Neutrophil (primary cell): ENCODE results near the gene ISG15.
"Not testable (repeated sequence)": the region's sequence is repeated elsewhere in the genome, so short reads cannot be mapped to it uniquely, and the experiment has no call there.

ENCODE experiments used
- H3K27ac ChIP-seq: fragments of 200-600 bp; sonication (generic); 2 replicates; pipeline ENCODE4 v1.5.1; 2016; ENCODE audit warnings: mild to moderate bottlenecking, moderate library complexity
- H3K27me3 ChIP-seq: fragments of 200-600 bp; sonication (generic); 2 replicates; pipeline ENCODE4 v1.6.0; 2016; ENCODE audit warnings: mild to moderate bottlenecking
- H3K36me3 ChIP-seq: fragments of 200-600 bp; sonication (generic); 2 replicates; pipeline ENCODE4 v1.5.1; 2017
- H3K4me1 ChIP-seq, 2 experiments: fragments of 200-600 bp in 1 of 2; sonication (generic) in 1 of 2; 1 replicate in 1 of 2; 2 replicates in 1 of 2; pipeline versions ENCODE4 v1.5.1 to v1.6.1; 2013 to 2016; ENCODE audit warnings: low read depth in 1 of 2, low read length in 1 of 2, mild to moderate bottlenecking in 1 of 2, moderate library complexity in 1 of 2; ENCODE audit not compliant: control insufficient read depth in 1 of 2, insufficient read depth in 1 of 2
- H3K4me3 ChIP-seq, 2 experiments: fragments of 200-600 bp in 1 of 2; sonication (generic) in 1 of 2; 1 replicate in 1 of 2; 2 replicates in 1 of 2; pipeline ENCODE4 v1.5.1; 2013 to 2016; ENCODE audit warnings: low read depth in 1 of 2, low read length in 1 of 2, mild to moderate bottlenecking in 1 of 2, moderate library complexity in 1 of 2
- H3K9me3 ChIP-seq: fragments of 200-600 bp; sonication (generic); 2 replicates; pipeline ENCODE4 v1.5.1; 2016
- TF ChIP-seq, protein P1 (sequence below): fragments of 200-600 bp; sonication (generic); IDR thresholded peaks from 2 replicates; pipeline ENCODE4 v1.5.1; 2016; ENCODE audit warnings: antibody characterized with exemption

ISG15 gene

DNA sequence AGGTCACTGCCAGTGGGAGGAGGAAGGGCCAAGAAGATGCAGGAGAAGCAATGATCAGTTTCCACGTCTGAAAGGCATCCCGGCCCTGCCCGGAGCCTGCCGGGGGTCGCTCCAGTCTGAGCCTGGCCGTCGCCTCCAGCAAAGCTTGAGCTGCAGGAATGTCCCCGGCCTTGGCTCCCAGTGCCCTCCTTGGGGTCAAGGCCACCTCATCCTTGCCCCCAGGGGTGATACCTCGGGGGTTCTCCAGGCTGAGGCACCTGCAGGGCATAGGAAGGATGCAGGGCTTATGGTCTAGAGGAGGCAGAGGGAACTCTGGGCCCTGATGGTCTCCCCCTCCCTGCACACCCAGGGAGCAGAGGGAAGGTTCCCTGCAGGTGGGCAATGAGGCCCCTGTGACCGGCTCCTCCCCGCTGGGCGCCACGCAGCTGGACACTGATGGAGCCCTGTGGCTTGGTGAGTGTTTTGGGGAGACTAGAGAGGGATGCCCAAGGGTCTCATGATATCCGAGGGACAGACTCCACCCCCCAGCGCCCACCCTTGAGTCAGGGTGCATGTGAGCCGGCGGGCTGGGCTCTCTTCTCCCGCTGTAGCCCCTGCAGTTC, 40.9 kb downstream of the ISG15 start:
- TF ChIP-seq, protein P1, sequence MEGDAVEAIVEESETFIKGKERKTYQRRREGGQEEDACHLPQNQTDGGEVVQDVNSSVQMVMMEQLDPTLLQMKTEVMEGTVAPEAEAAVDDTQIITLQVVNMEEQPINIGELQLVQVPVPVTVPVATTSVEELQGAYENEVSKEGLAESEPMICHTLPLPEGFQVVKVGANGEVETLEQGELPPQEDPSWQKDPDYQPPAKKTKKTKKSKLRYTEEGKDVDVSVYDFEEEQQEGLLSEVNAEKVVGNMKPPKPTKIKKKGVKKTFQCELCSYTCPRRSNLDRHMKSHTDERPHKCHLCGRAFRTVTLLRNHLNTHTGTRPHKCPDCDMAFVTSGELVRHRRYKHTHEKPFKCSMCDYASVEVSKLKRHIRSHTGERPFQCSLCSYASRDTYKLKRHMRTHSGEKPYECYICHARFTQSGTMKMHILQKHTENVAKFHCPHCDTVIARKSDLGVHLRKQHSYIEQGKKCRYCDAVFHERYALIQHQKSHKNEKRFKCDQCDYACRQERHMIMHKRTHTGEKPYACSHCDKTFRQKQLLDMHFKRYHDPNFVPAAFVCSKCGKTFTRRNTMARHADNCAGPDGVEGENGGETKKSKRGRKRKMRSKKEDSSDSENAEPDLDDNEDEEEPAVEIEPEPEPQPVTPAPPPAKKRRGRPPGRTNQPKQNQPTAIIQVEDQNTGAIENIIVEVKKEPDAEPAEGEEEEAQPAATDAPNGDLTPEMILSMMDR = no peak
- H3K27me3 ChIP-seq = peaks cover 34% of the 10 kb centered on the region
- peaks cover 0 to 2% of the 10 kb centered on the region in 2 experiments for H3K4me1 ChIP-seq
- no peaks in the 10 kb centered on the region for H3K9me3 ChIP-seq
- H3K36me3 ChIP-seq = no peaks in the 10 kb centered on the region
- no peak overlapping the region for H3K27ac ChIP-seq
- H3K4me3 ChIP-seq = no peak overlapping the region

DNA sequence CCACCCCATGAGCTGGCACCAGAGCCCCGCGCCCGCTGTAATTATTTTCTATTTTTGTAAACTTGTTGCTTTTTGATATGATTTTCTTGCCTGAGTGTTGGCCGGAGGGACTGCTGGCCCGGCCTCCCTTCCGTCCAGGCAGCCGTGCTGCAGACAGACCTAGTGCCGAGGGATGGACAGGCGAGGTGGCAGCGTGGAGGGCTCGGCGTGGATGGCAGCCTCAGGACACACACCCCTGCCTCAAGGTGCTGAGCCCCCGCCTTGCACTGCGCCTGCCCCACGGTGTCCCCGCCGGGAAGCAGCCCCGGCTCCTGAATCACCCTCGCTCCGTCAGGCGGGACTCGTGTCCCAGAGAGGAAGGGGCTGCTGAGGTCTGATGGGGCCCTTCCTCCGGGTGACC, 41.7 kb downstream of the ISG15 start:
- peaks cover 41% of the 10 kb centered on the region for H3K27me3 ChIP-seq
- H3K27ac ChIP-seq = no peak overlapping the region
- H3K36me3 ChIP-seq = no peaks in the 10 kb centered on the region
- H3K9me3 ChIP-seq = no peaks in the 10 kb centered on the region
- H3K4me3 ChIP-seq = no peak overlapping the region
- TF ChIP-seq, protein P1 = no peak
- H3K4me1 ChIP-seq = peaks cover 5 to 10% of the 10 kb centered on the region in 2 experiments

DNA sequence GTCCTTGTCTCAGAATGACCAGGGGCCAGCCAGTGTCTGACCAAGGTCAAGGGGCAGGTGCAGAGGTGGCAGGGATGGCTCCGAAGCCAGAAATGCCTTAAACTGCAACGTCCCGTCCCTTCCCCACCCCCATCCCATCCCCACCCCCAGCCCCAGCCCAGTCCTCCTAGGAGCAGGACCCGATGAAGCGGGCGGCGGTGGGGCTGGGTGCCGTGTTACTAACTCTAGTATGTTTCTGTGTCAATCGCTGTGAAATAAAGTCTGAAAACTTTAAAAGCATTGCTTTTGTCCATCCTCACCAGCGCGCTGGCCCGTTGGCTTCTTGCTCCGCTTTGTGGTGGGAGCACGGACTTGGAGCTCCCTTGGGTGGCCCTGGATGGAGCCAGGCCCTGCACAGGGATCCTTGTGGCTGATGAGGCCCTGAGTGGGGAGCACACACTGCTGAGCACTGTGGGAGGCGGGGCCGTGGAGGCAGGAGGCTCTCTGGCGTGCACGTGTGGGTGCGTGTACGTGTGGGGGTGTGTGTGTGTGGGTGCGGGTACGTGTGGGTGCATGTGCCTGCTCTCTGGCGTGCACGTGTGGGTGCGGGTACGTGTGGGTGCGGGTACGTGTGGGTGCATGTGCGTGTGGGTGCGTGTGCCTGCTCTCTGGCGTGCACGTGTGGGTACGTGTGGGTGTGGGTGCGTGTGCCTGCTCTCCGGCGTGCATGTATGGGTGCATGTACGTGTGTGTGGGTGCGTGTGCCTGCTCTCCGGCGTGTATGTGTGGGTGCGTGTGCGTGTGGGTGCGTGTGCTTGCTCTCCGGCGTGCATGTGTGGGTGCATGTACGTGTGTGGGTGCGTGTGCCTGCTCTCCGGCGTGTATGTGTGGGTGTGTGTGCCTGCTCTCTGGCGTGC, 42.8 kb downstream of the ISG15 start:
- Histone ChIP-seq H3K27ac (no peak overlapping the region), H3K27me3 (peaks cover 52% of the 10 kb centered on the region), H3K36me3 (no peaks in the 10 kb centered on the region), H3K4me3 (no peak overlapping the region), H3K9me3 (no peaks in the 10 kb centered on the region), H3K4me1 (peaks cover 6 to 11% of the 10 kb centered on the region in 2 experiments)
- TF ChIP-seq, protein P1 = no peak

DNA sequence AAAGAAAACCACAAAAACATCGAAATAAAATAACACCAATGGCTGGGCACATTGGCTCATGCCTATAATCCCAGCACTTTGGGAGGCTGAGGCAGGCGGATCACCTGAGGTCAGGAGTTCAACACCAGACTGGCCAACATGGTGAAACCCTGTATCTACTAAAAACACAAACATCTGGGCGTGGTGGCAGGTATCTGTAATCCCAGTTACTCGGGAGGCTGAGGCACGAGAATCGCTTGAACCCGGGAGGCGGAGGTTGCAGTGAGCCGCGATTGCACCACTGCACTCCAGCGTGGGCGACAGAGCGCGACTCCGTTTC, 44.4 kb downstream of the ISG15 start:
- H3K36me3 ChIP-seq, H3K4me3 ChIP-seq, H3K9me3 ChIP-seq, H3K27ac ChIP-seq: not testable (repeated sequence)
- peaks cover 69% of the 10 kb centered on the region for H3K27me3 ChIP-seq
- peaks cover 6 to 11% of the 10 kb centered on the region in 2 experiments for H3K4me1 ChIP-seq

DNA sequence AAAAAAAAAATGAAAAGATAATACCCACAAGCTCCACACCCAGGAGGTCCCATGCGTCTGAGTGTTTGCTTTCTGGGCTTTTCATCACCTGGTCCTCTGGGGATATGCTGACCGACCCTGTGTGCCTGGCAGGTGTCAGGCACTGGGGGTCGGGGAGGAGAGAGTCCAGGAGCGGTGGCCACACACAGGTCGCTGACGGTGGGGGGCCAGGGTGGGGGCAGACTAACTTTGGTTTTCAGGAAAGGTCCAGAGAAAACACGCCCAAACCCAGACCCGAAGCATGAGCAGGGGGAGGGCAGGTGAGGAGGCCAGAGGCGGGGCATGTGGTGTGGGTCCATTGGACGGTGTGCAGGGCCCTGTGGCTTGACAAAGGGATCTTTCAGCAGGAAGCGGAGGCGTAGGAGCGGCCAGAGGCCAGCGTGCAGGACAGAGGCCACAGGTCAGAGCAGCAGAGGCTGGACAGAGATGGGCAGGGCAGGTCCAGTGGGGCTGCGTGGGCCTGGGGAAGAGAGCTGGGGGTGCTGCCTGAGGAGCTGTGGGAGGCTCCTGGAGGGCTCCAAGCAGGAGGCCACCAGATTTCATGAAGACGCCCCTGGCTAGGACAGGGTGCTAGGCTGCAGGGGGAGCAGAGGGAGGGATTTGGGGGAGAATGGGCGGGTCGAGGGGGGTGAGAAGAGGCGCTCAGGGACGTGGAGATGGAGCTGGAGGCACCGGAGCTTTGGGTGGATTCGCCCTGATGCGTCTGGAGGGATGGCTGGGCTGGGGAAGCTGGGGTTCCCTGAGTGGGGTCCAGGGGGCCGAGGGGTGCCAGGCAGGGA, 45.0 kb downstream of the ISG15 start:
- Histone ChIP-seq H3K27ac (no peak overlapping the region), H3K4me3 (no peak overlapping the region), H3K9me3 (no peaks in the 10 kb centered on the region), H3K4me1 (peaks cover 6 to 11% of the 10 kb centered on the region in 2 experiments), H3K36me3 (no peaks in the 10 kb centered on the region), H3K27me3 (peaks cover 74% of the 10 kb centered on the region)
- TF ChIP-seq, protein P1 = no peak
